Psoas muscle (tissue), 8 donors: ENCODE results near the gene BTN3A1. TPM values are rescaled to one million over a fixed set of nuclear protein-coding genes. Genes with fewer than 3 reads are reported as not detected.
A peak's percentile ranks its signal among the peaks of the same experiment; 100 is the strongest.

ENCODE experiments used
- ATAC-seq, 4 donors: fragments of 200-7000 bp; cut with Tn5 transposase; one replicate each; pipeline ENCODE4 v1.9.1; 2020; ENCODE audit warnings: moderate library complexity in 3 of 4, mild to moderate bottlenecking in 2 of 4
- DNase-seq, 2 donors: peaks; one replicate each; pipeline ENCODE4 v3.0.0-alpha.2; 2020
- H3K27ac ChIP-seq: fragments of 200-600 bp; one replicate; pipeline ENCODE4 v1.8.0; 2022
- H3K27me3 ChIP-seq, 3 donors: fragments of 200-600 bp in 1 of 3; one replicate each; pipeline versions ENCODE4 v1.6.1 to v1.8.0; 2013 to 2022; ENCODE audit warnings: low read length in 2 of 3, mild to moderate bottlenecking in 2 of 3, moderate library complexity in 1 of 3; ENCODE audit not compliant: insufficient read depth in 3 of 3
- H3K36me3 ChIP-seq, 2 donors: fragments of 200-600 bp in 1 of 2; one replicate each; pipeline versions ENCODE4 v1.6.1 to v1.8.0; 2013 to 2022; ENCODE audit warnings: low read depth in 1 of 2, mild to moderate bottlenecking in 1 of 2, moderate library complexity in 1 of 2; ENCODE audit not compliant: insufficient read depth in 1 of 2
- H3K4me1 ChIP-seq: fragments of 200-600 bp; one replicate; pipeline ENCODE4 v1.8.0; 2022
- H3K4me3 ChIP-seq: fragments of 200-600 bp; one replicate; pipeline ENCODE4 v1.8.0; 2022; ENCODE audit warnings: mild to moderate bottlenecking
- H3K9me3 ChIP-seq: fragments of 200-600 bp; one replicate; pipeline ENCODE4 v1.8.0; 2022
- CTCF ChIP-seq: fragments of 200-600 bp; IDR thresholded peaks from one replicate; pipeline ENCODE4 v1.8.0; 2022; ENCODE audit warnings: antibody characterized with exemption
- WGBS, 3 donors: extraction: QIAGEN DNeasy Blood & Tissue Kit; methylation state at CpG; one replicate each; pipeline versions ENCODE4 v1.1.6 to v1.1.7; 2013; 5-methylcytosine and 5-hydroxymethylcytosine counted together
- intact Hi-C, 2 donors: fragments of 100-400 bp; cut with DNase I; formaldehyde crosslinking; loops; one replicate each; pipeline versions ENCODE4 v1.11.0 to v1.14.2; 2022
- polyA plus RNA-seq, 3 donors: library from polyadenylated mRNA; stranded (reverse); fragments of 200-250 nt; gene quantifications; one replicate each; pipeline ENCODE4 v1.2.3, GENCODE V29; 2013
- total RNA-seq, 4 donors: library from RNA; stranded (reverse); fragmentation: NEBNext Ultra II Directional in 2 of 4; extraction: Animal tissue kit (Norgen Biotek cat#: 25700) in 2 of 4; gene quantifications; one replicate each; pipeline versions ENCODE4 v1.2.1 to v1.2.4, GENCODE V29; 2021 to 2023
- donor health status: healthy with polysubstance abuse.
- donor health status: DM: no; HTN: no; CAD: no; lungs with moderate emphysema.
- donor health status: Bipolar disorder and iron deficiency.
- donor health status: healthy.
- donor health status: DM: yes; HTN: yes; CAD: no.
- donor health status: DM: no; HTN: no; CAD: no.
- donor health status: DM: no; HTN: no; CAD: no.
- donor health status: DM: yes; HTN: yes; CAD: no.

BTN3A1 gene
- total and polyA plus RNA-seq, 7 donors: 1.8 to 9.3 (median 3.3) TPM

- ATAC-seq (peak in 1 of 4 donors; percentile 41), DNase-seq (no peak)
- no peaks in the 10 kb centered on the region for H3K27me3 ChIP-seq
- H3K36me3 ChIP-seq: peaks cover 3 to 5% of the 10 kb centered on the region in 2 donors
- H3K27ac ChIP-seq: peak overlapping the region; percentile 85
- H3K4me3 ChIP-seq: peak overlapping the region; percentile 82
- intact Hi-C loops: no loop called here
- TF ChIP-seq CTCF: no peak
- H3K4me1 ChIP-seq: peaks cover 7% of the 10 kb centered on the region
- no peaks in the 10 kb centered on the region for H3K9me3 ChIP-seq
- WGBS, 3 donors: 25 to 33% (median 26%) methylated on average over 7 of the region's 7 CpGs
These were observed 587 bp upstream of the BTN3A1 start for GRCh38 chr6:26401389-26401986.

GRCh38 chr6:26403893-26404292 is 1.8 kb downstream of the BTN3A1 start:
- Histone ChIP-seq H3K27me3 (no peaks in the 10 kb centered on the region), H3K4me1 (peaks cover 7% of the 10 kb centered on the region), H3K36me3 (peaks cover 3 to 18% of the 10 kb centered on the region in 2 donors), H3K4me3 (peak overlapping the region; percentile 14), H3K27ac (no peak overlapping the region), H3K9me3 (no peaks in the 10 kb centered on the region)
- WGBS, 3 donors: 75 to 81% (median 77%) methylated on average over 3 of the region's 3 CpGs
- no peak for DNase-seq
- no peak for ATAC-seq
- intact Hi-C loops: no loop called here
- no peak for TF ChIP-seq CTCF

- intact Hi-C loops: no loop called here
- ATAC-seq: no peak
These were observed 2.5 kb downstream of the BTN3A1 start for GRCh38 chr6:26404546-26404945.

GRCh38 chr6:26408828-26409730 is 7.0 kb downstream of the BTN3A1 start:
- no peak for DNase-seq
- Histone ChIP-seq H3K9me3 (no peaks in the 10 kb centered on the region), H3K27me3 (no peaks in the 10 kb centered on the region), H3K27ac (no peak overlapping the region), H3K4me3 (no peak overlapping the region), H3K36me3 (peaks cover 3 to 43% of the 10 kb centered on the region in 2 donors), H3K4me1 (no peaks in the 10 kb centered on the region)
- 82 to 90% (median 87%) methylated on average over 10 of the region's 10 CpGs for WGBS, 3 donors
- TF ChIP-seq CTCF: no peak
- no peak for ATAC-seq
- intact Hi-C loops: no loop called here

More at GRCh38 chr6:26404546-26404945, 2.5 kb downstream of the BTN3A1 start:
- Histone ChIP-seq H3K27me3 (no peaks in the 10 kb centered on the region), H3K9me3 (no peaks in the 10 kb centered on the region), H3K4me1 (peaks cover 7% of the 10 kb centered on the region), H3K4me3 (no peak overlapping the region), H3K36me3 (peaks cover 3 to 23% of the 10 kb centered on the region in 2 donors), H3K27ac (no peak overlapping the region)
- 84 to 92% (median 86%) methylated on average over 3 of the region's 3 CpGs for WGBS, 3 donors
- DNase-seq: no peak
- no peak for TF ChIP-seq CTCF
